GM18520 (cell line): Measurements from ENCODE around the gene CNTN5.
"Not testable (repeated sequence)": the region's sequence is repeated elsewhere in the genome, so short reads cannot be mapped to it uniquely, and the experiment has no call there.

ENCODE experiments used
- ATAC-seq: cut with Tn5 transposase; IDR thresholded peaks from one replicate; pipeline ENCODE4 v1.9.1; 2021; ENCODE audit not compliant: unreplicated experiment

CNTN5 gene

DNA sequence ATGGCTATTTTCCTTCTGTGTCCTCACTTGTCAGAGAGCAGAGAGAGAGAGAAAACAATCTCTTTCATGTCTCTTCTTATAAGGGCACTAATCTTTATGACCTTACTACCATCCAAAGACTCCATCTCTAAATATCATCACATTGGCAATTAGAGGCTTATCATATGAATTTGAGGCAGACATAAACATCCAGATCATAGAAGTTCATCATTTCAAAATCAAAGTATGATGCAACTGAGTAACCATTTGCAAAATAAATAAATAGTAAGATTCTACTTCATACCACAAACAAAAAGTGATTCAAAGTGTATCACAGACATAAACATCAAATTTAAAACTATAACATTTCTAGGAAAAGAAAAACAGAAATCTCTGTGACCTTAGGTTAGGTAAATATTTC, 1161.6 kb downstream of the CNTN5 start:
- ATAC-seq, result no peak

DNA sequence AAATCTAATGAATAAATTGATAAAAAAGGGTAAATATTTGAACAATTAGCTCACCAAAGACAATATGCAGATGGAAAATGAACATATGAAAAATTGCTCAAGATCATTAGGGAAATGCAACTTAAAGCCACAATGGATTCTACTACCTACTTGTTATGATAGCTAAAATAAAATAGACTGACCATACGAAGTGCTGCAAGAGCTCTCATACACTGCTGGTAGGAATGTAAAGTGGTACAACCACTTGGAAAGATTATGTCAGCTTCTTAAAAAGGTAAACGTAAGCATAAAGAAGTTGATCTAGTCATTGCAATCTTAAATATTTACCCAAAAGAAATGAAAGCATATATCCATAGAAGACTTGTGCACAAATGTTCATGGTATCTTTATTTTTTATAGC, 1162.2 kb downstream of the CNTN5 start:
- no peak for ATAC-seq

DNA sequence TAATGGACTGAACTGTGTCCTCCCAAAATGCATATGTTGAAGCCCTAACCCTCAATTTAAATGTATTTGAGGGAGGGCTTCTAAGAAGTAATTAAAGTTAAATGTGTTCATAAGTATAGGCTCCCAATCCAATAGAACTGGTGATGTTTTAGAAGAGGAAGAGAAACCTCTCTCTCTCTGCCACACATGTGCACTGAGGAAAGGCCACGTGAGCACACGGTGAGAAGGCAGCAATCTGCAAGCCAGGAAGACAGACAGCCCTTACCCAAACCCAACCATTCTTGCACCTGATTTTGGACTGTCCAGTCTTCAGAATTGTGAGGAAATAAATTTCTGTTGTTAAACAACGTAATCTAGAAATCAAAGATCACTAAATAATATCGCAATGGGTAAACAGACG, 1164.8 kb downstream of the CNTN5 start:
- ATAC-seq, result no peak

DNA sequence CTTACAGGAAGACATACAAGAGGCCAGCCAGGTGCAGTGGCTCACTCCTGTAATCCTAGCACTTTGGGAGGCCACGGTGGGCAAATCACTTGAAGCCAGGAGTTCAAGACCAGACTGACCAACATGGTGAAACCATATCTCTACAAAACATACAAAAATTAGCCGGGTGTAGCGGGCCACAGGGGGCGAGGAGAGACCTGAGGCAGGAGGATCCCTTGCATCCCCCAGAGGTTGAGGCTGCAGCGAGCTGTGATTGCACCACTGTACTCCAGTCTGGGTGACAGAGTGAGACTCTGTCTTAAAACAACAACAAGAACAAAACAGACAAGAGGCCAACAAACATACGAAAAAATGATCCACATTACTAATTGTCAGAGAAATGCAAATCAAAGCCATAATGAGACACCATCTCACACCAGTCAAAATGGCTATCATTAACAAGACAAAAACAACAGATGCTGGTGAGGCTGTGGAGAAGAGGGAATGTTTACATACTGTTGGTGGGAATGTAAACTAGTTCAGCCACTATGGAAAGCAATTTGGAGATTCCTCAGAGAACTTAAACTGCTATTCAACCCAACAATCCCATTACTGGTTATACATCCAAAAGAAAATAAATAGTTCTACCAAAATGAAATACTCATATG, 1167.5 kb downstream of the CNTN5 start:
- no peak for ATAC-seq

DNA sequence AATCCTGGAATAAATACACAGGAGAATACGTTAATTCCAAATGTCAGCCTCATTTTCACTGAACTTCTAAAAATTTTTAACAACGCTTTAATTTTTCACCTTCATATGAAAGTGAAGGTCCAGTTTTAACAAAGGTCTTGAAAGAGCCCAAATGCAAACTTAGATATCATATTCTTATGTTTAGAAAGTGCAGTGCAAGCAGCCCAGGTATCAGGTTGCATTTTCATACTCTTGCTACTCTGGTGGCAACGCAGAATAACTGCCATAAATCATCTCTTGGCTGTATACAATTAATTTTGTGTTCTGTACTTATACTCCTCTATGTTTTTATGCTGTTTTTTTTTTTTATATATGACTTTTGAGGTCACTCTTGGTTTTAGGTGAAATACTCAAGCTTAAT, 1169.6 kb downstream of the CNTN5 start:
- no peak for ATAC-seq

DNA sequence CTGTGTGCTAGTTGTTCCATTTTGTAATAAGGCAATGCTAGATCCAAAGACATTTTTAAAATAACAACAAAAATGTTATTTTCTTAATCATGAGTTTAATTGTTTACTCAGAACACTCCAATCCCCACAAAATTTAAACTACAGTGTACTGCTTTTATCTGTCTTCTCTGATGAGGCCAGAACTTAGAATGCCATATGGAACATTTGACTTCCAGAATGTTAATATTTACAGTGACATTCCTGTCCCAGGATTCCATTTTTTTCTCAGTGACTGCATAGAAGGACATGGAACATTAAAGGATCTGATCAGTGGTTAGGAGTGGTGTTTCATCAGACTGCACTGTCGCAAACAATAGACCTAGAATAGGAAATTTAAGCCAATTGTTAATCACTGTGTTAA, 1171.4 kb downstream of the CNTN5 start:
- no peak for ATAC-seq

DNA sequence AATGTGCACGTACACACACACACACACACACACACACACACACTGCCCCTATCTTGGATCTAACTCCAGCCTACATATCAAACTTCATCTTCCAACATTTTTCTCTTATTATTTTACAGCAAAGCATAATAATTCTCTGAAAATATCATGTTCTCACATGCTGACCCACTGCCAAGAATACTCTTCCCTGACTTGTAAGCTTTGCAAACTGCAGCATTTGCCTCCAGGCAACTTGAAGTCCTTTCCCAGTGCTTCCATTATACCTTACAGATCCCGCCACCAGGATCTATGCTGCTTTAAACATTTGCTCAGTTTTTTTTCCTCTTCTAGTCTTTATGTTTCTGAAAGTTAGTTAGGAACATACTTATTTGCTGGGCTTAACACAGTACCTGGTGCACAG, 1183.0 kb downstream of the CNTN5 start:
- ATAC-seq, result no peak

DNA sequence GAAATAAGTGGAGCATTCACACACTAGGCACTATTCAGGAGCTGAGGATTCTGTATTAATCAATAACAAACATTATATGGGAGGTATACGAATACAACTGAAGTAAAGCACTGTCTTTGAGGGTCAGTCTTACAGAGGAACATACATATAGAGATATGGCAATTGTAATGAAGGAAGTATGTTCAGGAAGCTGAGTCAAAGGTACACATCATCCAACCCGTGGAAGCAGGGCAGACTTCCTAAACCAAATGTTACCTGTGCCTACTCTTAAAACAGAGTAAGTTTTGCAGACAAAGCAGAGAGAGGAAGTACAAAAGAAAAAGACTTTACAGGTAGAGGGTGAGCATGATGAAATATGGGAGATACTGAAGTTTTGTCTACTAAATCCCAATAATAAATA, 1185.2 kb downstream of the CNTN5 start:
- no peak for ATAC-seq

DNA sequence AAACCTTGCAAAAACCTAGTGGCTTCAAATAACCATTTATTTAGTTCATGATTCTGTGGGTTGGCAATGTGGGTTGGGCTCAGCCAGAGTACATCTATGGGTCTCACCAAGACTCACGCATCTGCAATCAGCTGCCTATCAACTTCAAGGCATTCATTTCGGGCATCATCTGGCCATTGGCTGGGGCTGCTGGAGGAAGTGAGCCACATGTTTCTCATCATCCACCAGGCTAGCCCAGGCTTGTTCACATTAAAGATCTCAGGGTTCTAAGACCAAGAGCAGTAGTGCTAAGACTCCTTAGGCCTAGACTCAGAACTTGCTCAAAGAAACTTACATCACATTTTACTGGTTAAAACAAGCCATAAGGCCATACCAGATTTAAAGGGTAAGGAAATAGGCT, 1187.5 kb downstream of the CNTN5 start:
- no peak for ATAC-seq

DNA sequence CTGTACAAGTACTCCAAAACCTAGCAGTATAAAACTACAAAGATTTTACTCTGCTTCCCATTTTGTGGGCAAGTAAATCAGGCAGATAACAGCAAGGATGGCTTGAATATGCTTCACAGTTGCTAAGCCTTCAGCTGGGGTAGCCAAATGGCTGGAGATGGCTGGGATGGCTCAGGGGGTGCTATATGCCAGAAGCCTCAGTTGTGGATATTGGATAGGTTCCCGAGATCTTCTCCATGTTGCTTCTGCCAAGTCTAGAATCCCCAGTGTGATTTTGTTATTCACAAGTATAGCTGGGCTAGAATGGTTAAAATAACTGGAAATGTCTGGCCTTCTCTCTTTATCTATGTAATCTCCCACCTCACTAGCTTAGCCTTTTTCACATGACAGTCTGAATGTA, 1194.0 kb downstream of the CNTN5 start:
- ATAC-seq, result no peak

DNA sequence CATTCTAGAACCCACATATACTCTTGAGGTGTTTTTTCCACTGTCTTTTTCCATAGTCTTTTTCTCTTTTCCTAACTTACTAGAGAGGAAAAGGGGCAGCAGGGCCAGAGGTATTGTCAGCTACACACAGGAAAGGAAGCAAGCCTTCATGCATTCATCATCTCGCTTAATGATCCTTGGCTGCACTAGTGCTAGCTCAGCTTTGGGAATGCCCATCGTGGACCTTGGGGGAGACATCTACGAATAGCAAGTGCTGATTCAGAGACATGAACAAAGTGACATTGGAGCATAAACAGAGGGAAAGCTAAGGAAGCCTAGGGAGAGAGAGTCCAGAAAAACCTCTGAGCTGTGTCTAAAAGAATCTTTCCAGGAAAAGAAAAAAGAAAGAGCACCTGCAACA, 1200.1 kb downstream of the CNTN5 start:
- ATAC-seq, result no peak

DNA sequence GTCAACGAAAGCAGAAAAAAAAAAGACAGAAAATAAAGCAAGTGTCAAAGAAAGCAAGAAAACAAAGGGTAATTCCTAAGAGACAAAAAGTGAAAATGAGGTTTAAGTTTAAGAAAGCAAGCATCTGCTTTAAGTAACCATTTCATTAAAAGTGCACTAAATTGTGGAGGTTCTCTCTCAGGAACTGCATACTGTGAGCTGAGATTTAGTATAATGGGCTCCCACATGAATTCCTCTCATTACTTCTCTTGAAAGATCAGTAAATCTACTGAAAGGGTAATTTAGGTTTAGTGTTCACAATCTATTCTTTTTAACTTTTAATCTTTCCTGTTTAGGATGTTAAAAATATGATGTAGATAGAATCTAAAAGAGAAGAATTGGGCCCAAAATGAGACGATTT, 1201.0 kb downstream of the CNTN5 start:
- no peak for ATAC-seq

DNA sequence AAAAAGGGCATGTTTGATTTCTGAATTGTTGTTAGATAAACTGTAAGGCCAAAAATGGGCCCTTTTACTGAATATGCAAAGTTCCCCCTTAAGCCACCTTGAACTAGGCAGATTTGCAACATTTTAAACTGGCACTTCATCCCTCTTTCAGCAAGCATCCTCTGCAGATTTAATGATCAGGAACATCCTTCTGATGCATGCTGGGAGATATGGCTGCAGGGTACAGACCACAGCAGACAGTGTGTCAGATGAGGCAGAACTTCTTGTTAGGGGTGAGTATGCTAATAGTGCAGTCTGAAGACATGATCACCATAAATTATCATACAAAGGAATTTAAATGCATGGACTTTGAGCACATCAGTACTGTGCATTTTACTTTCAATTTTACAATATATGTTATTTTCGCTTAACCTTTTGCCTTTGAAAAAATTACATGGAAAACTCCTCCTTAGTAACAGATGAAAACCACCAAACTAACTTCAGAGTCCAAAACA, 1203.8 kb downstream of the CNTN5 start:
- ATAC-seq, result no peak

DNA sequence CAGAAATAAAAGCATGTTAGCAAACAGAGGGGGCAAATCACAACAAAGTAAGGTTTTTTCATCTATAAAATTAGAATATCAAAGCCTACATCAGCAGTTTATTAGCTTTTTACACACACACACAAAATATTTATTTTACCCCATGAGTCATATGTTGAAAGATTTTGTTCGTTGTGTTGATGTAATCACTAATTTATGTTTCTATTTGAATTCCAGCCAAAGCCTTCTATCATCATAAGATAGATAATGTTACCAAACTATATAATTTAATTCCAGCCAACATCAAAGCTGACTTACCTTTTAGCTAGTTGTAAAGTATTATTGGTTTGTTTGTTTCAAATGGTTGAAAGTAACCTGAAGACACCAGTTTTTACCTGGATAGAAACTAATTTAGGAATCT, 1208.3 kb downstream of the CNTN5 start:
- no peak for ATAC-seq

DNA sequence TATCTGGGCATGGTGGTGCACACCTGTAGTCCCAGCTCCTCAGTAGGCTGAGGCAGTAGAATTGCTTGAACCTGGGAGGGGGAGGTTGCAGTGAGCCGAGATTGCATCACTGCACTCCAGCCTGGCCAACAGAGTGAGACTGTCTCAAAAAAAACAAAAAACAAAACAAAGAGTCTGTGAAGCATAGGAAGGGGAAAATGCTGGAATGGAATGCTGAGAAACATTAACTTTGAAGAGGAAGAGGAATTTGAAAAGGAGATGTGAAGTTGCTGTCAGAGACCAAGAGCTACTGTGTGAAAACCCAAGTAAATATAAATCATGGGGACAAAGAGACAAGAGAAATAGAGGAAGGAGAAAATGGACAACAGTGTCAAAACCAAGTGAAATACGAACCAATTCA, 1211.3 kb downstream of the CNTN5 start:
- ATAC-seq, result no peak

DNA sequence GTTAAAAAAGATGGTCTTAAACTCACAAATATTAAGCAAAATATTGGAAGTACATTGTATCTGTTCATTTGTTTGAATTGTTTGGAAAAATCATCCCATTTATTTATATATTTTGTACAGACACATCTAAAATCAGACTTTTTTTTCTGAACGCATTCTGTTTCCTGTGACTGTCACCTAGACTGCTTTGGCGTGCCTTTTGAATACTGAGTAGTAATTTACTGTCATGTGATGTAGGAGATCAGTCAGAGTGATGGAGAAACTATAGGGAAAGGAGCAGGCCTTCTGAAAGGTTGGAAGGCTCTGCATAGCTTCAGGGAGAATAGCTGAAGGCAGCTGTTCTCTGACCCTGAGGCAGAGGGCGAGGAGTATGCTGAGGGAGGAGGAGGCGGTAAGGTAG, 1214.3 kb downstream of the CNTN5 start:
- ATAC-seq, result no peak

DNA sequence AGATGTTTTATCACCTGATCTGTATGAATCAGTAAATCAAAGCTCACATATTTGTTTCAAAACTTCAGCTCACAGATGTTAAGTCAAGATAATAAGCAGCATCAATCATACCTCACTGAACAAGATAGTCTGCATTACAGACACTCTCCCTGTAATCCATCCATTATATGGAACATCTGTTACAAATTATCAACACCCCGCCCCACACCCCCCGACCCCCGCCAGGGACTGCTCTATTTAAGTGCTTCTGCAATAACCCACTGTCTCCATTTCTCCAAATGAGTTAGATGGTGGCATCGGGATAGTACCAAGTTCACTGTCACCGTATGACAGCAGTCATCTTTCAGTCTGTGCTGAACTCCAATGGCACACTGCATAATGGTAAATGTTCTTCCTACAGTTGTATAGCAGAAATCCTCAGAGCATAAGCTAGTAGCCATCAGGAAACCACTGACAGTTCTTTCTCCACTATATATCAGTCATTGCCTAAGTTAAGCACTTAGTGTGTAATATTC, 1219.3 kb downstream of the CNTN5 start:
- ATAC-seq, result no peak

DNA sequence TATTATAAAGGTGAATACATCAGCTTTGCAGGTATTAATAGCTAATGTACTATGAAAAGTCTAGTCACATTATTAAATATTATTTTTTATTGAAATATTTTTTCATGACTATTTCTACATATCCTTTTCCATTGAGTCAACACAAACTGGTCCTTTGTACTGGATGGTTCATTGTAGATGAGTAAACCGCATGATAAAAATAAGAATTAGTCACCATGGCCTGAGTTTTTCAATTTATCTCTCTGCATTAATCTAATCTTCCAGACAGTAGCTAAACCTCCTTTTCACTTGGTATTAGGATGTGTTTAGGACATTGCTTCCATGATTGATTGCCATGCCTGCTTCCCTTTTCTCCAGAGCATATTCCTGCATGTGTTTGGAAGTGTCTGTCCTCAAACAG, 1227.0 kb downstream of the CNTN5 start:
- no peak for ATAC-seq

DNA sequence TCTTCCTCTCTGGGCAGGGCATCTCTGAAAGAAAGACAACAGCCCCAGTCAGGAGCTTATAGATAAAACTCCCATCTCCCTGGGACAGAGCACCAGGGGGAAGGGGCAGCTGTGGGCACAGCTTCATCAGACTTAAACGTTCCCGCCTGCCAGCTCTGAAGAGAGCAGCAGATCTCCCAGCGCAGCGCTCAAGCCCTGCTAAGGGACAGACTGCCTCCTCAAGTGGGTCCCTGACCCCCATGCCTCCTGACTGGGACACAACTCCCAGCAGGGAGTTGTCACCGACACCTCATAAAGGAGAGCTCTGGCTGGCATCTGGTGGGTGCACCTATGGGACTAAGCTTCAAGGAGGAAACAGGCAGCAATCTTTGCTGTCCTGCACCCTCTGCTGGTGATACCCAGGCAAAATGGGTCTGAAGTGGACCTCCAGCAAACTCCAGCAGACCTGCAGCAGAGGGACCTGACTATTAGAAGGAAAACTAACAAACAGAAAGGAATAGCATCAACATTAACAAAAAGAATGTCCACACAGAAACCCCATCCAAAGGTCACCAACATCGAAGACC, 1236.6 kb downstream of the CNTN5 start:
- ATAC-seq, result not testable (repeated sequence)

DNA sequence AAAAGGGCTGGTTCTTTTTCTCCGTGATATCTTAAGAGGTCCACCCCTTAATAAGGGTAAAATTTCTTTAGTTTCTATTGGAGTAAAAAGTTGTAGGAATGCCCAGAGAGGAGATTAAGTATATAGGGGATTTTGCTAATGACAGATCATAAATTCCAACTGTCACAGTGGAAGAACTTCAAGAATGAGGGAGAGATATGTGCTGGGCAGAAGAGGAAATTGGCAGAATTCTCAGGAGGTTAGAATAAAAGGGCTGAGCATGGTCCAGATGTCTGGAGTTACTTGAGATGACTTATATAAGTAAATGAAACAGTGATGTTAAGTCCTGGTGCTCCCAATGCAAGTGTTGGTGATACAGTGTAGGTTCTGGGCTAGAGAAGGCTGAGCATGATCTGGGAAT, 1248.8 kb downstream of the CNTN5 start:
- no peak for ATAC-seq

DNA sequence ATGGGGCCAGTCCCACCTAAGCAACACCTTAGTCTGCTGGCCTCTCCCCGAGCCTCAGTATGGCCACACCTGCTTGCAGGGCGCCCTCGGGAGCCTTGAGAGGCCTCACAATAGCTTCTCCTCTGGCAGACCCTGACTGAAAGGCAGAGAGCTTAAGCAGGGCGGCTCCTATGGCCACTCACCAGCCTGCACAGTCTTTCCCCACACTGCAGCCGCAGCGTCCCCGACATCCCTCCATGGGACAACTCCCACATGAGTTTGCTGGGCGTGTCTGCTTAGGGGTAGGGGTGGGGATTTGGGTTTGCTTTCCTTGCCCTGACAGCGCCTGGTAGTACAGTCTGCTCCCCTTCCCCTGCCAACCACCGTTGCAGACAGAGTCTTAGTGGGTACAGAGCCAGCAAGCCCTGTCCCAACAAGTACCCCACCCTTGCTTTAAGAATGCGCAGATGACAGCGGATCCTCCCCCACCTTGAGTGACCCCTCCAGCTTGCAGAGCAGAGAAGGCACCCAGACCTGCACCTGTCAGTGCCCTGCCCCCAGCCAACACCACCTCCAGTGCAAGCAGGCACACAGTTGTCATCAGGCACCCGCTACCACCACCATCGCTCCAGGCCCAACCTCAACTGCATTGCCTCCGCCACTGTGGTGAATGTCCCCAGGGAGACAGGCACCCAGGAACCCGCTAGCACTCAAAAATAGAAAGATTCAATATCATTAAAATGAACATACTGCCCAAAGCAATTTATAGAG, 1252.5 kb downstream of the CNTN5 start:
- no peak for ATAC-seq

DNA sequence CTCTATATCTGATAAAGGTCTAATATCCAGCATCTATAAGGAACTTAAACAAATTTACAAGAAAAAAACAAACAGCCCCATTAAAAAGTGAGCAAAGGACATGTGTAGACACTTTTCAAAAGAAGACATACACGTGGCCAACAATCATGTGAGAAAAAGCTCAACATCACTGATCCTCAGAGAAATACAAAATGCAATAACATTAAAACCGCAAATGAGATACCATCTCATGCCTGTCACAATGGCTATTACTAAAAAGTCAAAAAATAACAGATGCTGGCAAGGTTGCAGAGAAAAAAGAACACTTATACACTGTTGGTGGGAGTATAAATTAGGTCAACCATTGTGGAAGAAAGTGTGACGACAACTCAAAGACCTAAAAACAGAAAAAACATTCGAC, 1253.7 kb downstream of the CNTN5 start:
- not testable (repeated sequence) for ATAC-seq
